GM10847 (cell line): ENCODE data around the gene CRTC1.

Experiments
- POLR2A ChIP-seq: IDR thresholded peaks from 2 replicates; pipeline ENCODE4 v1.6.1; 2011; ENCODE audit not compliant: insufficient read length; ENCODE audit errors: extremely low read depth

Gene CRTC1

GRCh38 chr19:18794692-18795091 lies 111.2 kb downstream of the CRTC1 start:
- TF ChIP-seq POLR2A: no peak

- TF ChIP-seq POLR2A: no peak
Measured at GRCh38 chr19:18795540-18795939, 112.1 kb downstream of the CRTC1 start.

GRCh38 chr19:18796239-18796638 lies 112.8 kb downstream of the CRTC1 start:
- no peak for TF ChIP-seq POLR2A

- no peak for TF ChIP-seq POLR2A
Measured at GRCh38 chr19:18798384-18799352, 115.2 kb downstream of the CRTC1 start.

GRCh38 chr19:18799389-18799970 lies 116.0 kb downstream of the CRTC1 start:
- TF ChIP-seq POLR2A: no peak

GRCh38 chr19:18800079-18800478 lies 116.6 kb downstream of the CRTC1 start:
- no peak for TF ChIP-seq POLR2A

GRCh38 chr19:18800636-18801035 lies 117.2 kb downstream of the CRTC1 start:
- TF ChIP-seq POLR2A: no peak

GRCh38 chr19:18802354-18802753 lies 118.9 kb downstream of the CRTC1 start:
- TF ChIP-seq POLR2A: no peak

GRCh38 chr19:18803550-18804138 lies 120.2 kb downstream of the CRTC1 start:
- no peak for TF ChIP-seq POLR2A

- no peak for TF ChIP-seq POLR2A
Measured at GRCh38 chr19:18804139-18804601, 120.7 kb downstream of the CRTC1 start.

GRCh38 chr19:18804643-18805042 lies 121.2 kb downstream of the CRTC1 start:
- no peak for TF ChIP-seq POLR2A

GRCh38 chr19:18807861-18808331 lies 124.4 kb downstream of the CRTC1 start:
- no peak for TF ChIP-seq POLR2A

- no peak for TF ChIP-seq POLR2A
Measured at GRCh38 chr19:18809149-18809868, 125.8 kb downstream of the CRTC1 start.

GRCh38 chr19:18814063-18814462 lies 130.6 kb downstream of the CRTC1 start:
- no peak for TF ChIP-seq POLR2A

- TF ChIP-seq POLR2A: no peak
Measured at GRCh38 chr19:18815673-18816072, 132.2 kb downstream of the CRTC1 start.

GRCh38 chr19:18817574-18817973 lies 134.1 kb downstream of the CRTC1 start:
- TF ChIP-seq POLR2A: no peak

GRCh38 chr19:18828786-18829185 lies 145.3 kb downstream of the CRTC1 start:
- no peak for TF ChIP-seq POLR2A
